Endothelial cell of umbilical vein (primary cell): ENCODE measurements around the gene HMGCL. TPM values are rescaled to one million over a fixed set of nuclear protein-coding genes. Genes with fewer than 3 reads are reported as not detected.

ENCODE experiments used
- BruUV-seq: library from RNA; stranded (reverse); fragments of 400-500 nt; replicated peaks from 2 replicates; lab custom pipeline; 2021; lab: Mats Ljungman, UMichigan
- CTCF ChIA-PET: fragments of 300-600, 350-600 bp; sonication (Branson Sonifier 250); formaldehyde crosslinking; loops from one replicate; lab custom pipeline; 2021; ENCODE audit warnings: antibody characterized with exemption, inconsistent platforms; lab: Charles Lee
- POLR2A ChIA-PET: fragments of 300-600, 350-600 bp; sonication (Branson Sonifier 250); formaldehyde crosslinking; loops from one replicate; lab custom pipeline; 2021; ENCODE audit warnings: antibody characterized with exemption, inconsistent platforms; lab: Charles Lee
- DNase-seq: peaks from one replicate; pipeline ENCODE4 v3.0.0-alpha.2; 2011; ENCODE audit warnings: low read depth, low spot score
- FAIRE-seq: peaks from 2 replicates; lab custom pipeline; 2011; peaks lifted over from hg19 to GRCh38; lab: Jason Lieb, UNC
- H2AFZ ChIP-seq: 2 replicates; pipeline ENCODE4 v1.6.0; 2012; ENCODE audit warnings: low read depth, low read length, control low read depth, inconsistent platforms
- H3K27ac ChIP-seq: 2 replicates; pipeline ENCODE4 v1.5.1; 2011; ENCODE audit warnings: low read depth, mild to moderate bottlenecking, control low read depth, low read length, moderate library complexity; ENCODE audit not compliant: insufficient read depth
- H3K27me3 ChIP-seq, 2 experiments: 2 replicates each; pipeline versions ENCODE4 v1.6.0 to v1.6.1; 2011; ENCODE audit warnings: low read length in 2 of 2, mixed read lengths in 1 of 2; ENCODE audit not compliant: control insufficient read depth in 2 of 2, insufficient read depth in 2 of 2
- H3K36me3 ChIP-seq, 2 experiments: 2 replicates in 1 of 2; 3 replicates in 1 of 2; pipeline ENCODE4 v1.5.1; 2011; ENCODE audit warnings: low read length in 2 of 2, mild to moderate bottlenecking in 1 of 2, moderate library complexity in 1 of 2; ENCODE audit not compliant: control insufficient read depth in 2 of 2, insufficient read depth in 2 of 2; ENCODE audit errors: extremely low read depth in 1 of 2
- H3K4me1 ChIP-seq: 3 replicates; pipeline ENCODE4 v1.5.1; 2011; ENCODE audit warnings: mild to moderate bottlenecking, low read length; ENCODE audit not compliant: control insufficient read depth, insufficient read depth; ENCODE audit errors: extremely low read depth
- H3K4me2 ChIP-seq: 2 replicates; pipeline ENCODE4 v1.6.1; 2011; ENCODE audit warnings: low read length, control low read depth, mixed read lengths; ENCODE audit not compliant: insufficient read depth
- H3K4me3 ChIP-seq, 3 experiments: fragments of 200-600 bp in 1 of 3; sonication (generic), shearing (Covaris generic) in 1 of 3; replicated peaks in 1 of 3; 2 replicates each; pipeline ENCODE4 v1.5.1; 2011 to 2016; ENCODE audit warnings: control low read depth in 3 of 3, low read length in 3 of 3, mild to moderate bottlenecking in 2 of 3, inconsistent platforms in 1 of 3, low read depth in 1 of 3, moderate library complexity in 1 of 3; ENCODE audit not compliant: insufficient read depth in 1 of 3
- H3K79me2 ChIP-seq: 2 replicates; pipeline ENCODE4 v1.6.0; 2012; ENCODE audit warnings: low read length, inconsistent platforms; ENCODE audit not compliant: control insufficient read depth, insufficient read depth
- H3K9ac ChIP-seq: replicated peaks from 2 replicates; pipeline ENCODE3; 2011; ENCODE audit warnings: low read length, control low read depth; ENCODE audit not compliant: insufficient read depth; ENCODE audit errors: extremely low read depth
- H3K9me1 ChIP-seq: replicated peaks from 3 replicates; pipeline ENCODE4 v1.6.0; 2011; ENCODE audit warnings: mild to moderate bottlenecking, low read length; ENCODE audit not compliant: control insufficient read depth, insufficient read depth; ENCODE audit errors: extremely low read depth
- H3K9me3 ChIP-seq: replicated peaks from 2 replicates; pipeline ENCODE4 v1.5.1; 2012; ENCODE audit warnings: low read length, inconsistent platforms; ENCODE audit not compliant: control insufficient read depth, insufficient read depth
- H4K20me1 ChIP-seq: replicated peaks from 2 replicates; pipeline ENCODE3; 2011; ENCODE audit warnings: mild to moderate bottlenecking, low read length; ENCODE audit not compliant: control insufficient read depth, insufficient read depth; ENCODE audit errors: extremely low read depth
- CTCF ChIP-seq, 2 donors: IDR thresholded peaks; 1 replicate in 1 of 2; 2 replicates in 1 of 2; pipeline ENCODE4 v1.5.1; 2011; ENCODE audit warnings: low read length in 2 of 2, mild to moderate bottlenecking in 2 of 2, moderate library complexity in 2 of 2, control low read depth in 1 of 2, inconsistent platforms in 1 of 2, low read depth in 1 of 2; ENCODE audit not compliant: insufficient read depth in 1 of 2; ENCODE audit errors: extremely low read depth in 1 of 2
- EZH2 ChIP-seq: IDR thresholded peaks from 2 replicates; pipeline ENCODE4 v1.6.1; 2012; ENCODE audit warnings: borderline replicate concordance, low read depth, mild to moderate bottlenecking, moderate library complexity, low read length, inconsistent platforms; ENCODE audit not compliant: severe bottlenecking
- GATA2 ChIP-seq: IDR thresholded peaks from 2 replicates; pipeline ENCODE4 v1.7.0; 2011; ENCODE audit warnings: low read depth, mild to moderate bottlenecking, moderate library complexity, mixed read lengths, low read length; ENCODE audit not compliant: insufficient read length, insufficient read depth
- JUN ChIP-seq: IDR thresholded peaks from 2 replicates; pipeline ENCODE4 v1.6.1; 2011; ENCODE audit warnings: borderline replicate concordance, low read depth; ENCODE audit not compliant: insufficient read length, insufficient read depth
- MAX ChIP-seq: IDR thresholded peaks from 2 replicates; pipeline ENCODE4 v1.6.1; 2011; ENCODE audit not compliant: insufficient read depth, insufficient read length
- POLR2AphosphoS5 ChIP-seq: IDR thresholded peaks from 2 replicates; pipeline ENCODE4 v1.6.1; 2012; ENCODE audit warnings: low read depth, mild to moderate bottlenecking, control low read depth, low read length, moderate library complexity; ENCODE audit not compliant: insufficient read depth
- dilution Hi-C: fragments of 300-500 bp; cut with MboI; formaldehyde crosslinking; loops from one replicate; pipeline ENCODE4 v1.15.0; 2019; ENCODE audit warnings: low sequenced_read_pairs; ENCODE audit not compliant: extremely low pct_ligation_motif_present
- intact Hi-C: fragments of 100-400 bp; cut with micrococcal nuclease; formaldehyde crosslinking; loops from one replicate; pipeline ENCODE4 v1.10.0; 2022
- polyA plus RNA-seq, 4 experiments: library from polyadenylated mRNA; depleted of rRNA in 3 of 4; stranded (reverse) in 3 of 4; unstranded in 1 of 4; fragments of >200 nt; gene quantifications; 2 replicates each; pipeline versions ENCODE4 v1.2.1 to v1.2.3, GENCODE V29; 2011 to 2012; ENCODE audit warnings: missing spikeins in 1 of 4
- total RNA-seq: library from RNA; stranded (reverse); gene quantifications from 2 replicates; pipeline ENCODE4 v1.2.3, GENCODE V29; 2021

Gene HMGCL
- total and polyA plus RNA-seq, 2 donors (not counting 3 experiments of a cell fraction or from before 2014, with no cell fraction given) = 24.2 to 30.0 TPM

DNA sequence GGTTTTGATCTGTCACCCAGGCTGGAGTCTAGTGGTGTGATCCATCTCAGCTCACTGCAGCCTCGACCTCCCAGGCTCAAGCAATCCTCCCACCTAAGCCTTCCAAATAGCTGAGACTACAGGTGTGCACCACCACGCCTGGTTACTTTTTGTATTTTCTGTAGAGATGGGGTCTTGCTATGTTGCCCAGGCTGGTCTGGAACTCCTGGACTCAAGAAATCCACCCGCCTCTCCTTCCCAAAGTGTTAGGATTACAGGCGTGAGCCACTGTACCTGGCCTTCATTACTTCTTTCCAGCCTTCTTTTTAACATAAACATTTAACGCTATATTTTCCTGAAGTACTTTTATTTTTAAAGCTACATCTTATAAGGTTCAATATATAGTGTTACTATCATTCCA is 18.4 kb upstream of the HMGCL start:
- no TSS peak for BruUV-seq
- intact Hi-C loops (no loop called here), dilution Hi-C loops (no loop called here)
- ChIA-PET POLR2A (interaction anchor here (0.6 kb wide), 1 partner anchor 108 kb away, joined by 5 read pairs; no protein-coding TSS in a partner anchor), CTCF (interaction anchor here (0.8 kb wide), 1 partner anchor 306 kb away, joined by 4 read pairs; no protein-coding TSS in a partner anchor)
- H2AFZ ChIP-seq = no peak overlapping the region
- TF ChIP-seq POLR2AphosphoS5 (no peak), GATA2 (no peak), EZH2 (no peak), MAX (no peak), CTCF (IDR thresholded peaks at IDR 0.05; ENCODE audit: extremely low read depth in 1 of 2, insufficient read depth in 1 of 2, low read depth in 1 of 2, low read length in 2 of 2) (no peak), JUN (no peak)
- H3K4me3 ChIP-seq = no peak overlapping the region
- no peaks in the 10 kb centered on the region for H3K4me1 ChIP-seq
- H3K4me2 ChIP-seq = no peak overlapping the region
- DNase-seq = no peak
- no peaks in the 10 kb centered on the region for H3K9me1 ChIP-seq
- FAIRE-seq = no peak
- peaks cover 6 to 7% of the 10 kb centered on the region in 2 experiments for H3K27me3 ChIP-seq
- no peaks in the 10 kb centered on the region for H4K20me1 ChIP-seq
- no peak overlapping the region for H3K9ac ChIP-seq
- no peak overlapping the region for H3K27ac ChIP-seq
- H3K9me3 ChIP-seq = no peaks in the 10 kb centered on the region
- no peaks in the 10 kb centered on the region for H3K36me3 ChIP-seq
- H3K79me2 ChIP-seq = no peaks in the 10 kb centered on the region
